Pancreas (tissue), 10 donors: ENCODE data around the gene FTO. TPM values are rescaled to one million over a fixed set of nuclear protein-coding genes. Genes with fewer than 3 reads are reported as not detected.

Experiments
- ATAC-seq, 4 donors: fragments of 200-7000 bp; cut with Tn5 transposase; one replicate each; pipeline versions ENCODE4 v1.8.0 to v1.9.1; 2020; ENCODE audit warnings: mild to moderate bottlenecking in 4 of 4, moderate library complexity in 4 of 4
- DNase-seq, 6 donors: peaks; one replicate each; pipeline ENCODE4 v3.0.0-alpha.2; 2020
- FAIRE-seq: peaks from 2 replicates; lab custom pipeline; 2012; peaks lifted over from hg19 to GRCh38; lab: Jason Lieb, UNC
- H3K27ac ChIP-seq, 4 donors: fragments of 200-600 bp; sonication (generic); 1 replicate in 3 of 4; 2 replicates in 1 of 4; pipeline versions ENCODE4 v1.5.0 to v1.8.0; 2020
- H3K27me3 ChIP-seq, 4 donors: fragments of 200-600 bp; one replicate each; pipeline ENCODE4 v1.8.0; 2021
- H3K36me3 ChIP-seq, 3 donors: fragments of 200-600 bp; sonication (generic) in 1 of 3; one replicate each; pipeline versions ENCODE4 v1.5.0 to v1.8.0; 2020 to 2021
- H3K4me1 ChIP-seq, 3 donors: fragments of 200-600 bp; one replicate each; pipeline ENCODE4 v1.8.0; 2021
- H3K4me3 ChIP-seq, 4 donors: fragments of 200-600 bp; sonication (generic) in 2 of 4; one replicate each; pipeline versions ENCODE4 v1.5.0 to v1.8.0; 2020 to 2021
- H3K9me3 ChIP-seq, 4 donors: fragments of 200-600 bp; one replicate each; pipeline ENCODE4 v1.8.0; 2021
- CTCF ChIP-seq, 4 donors: fragments of 200-600 bp; sonication (generic) in 3 of 4; IDR thresholded peaks; one replicate each; pipeline versions ENCODE4 v1.5.0 to v1.8.0; 2021; ENCODE audit warnings: antibody characterized with exemption in 4 of 4
- WGBS, 2 donors: extraction: QIAGEN DNeasy Blood & Tissue Kit; methylation state at CpG; one replicate each; pipeline ENCODE4 v1.1.7; 2013; 5-methylcytosine and 5-hydroxymethylcytosine counted together
- intact Hi-C, 3 donors: fragments of 100-400 bp; cut with DNase I; formaldehyde crosslinking; loops; one replicate each; pipeline versions ENCODE4 v1.11.1 to v1.14.2; 2022
- polyA plus RNA-seq, 2 donors: library from polyadenylated mRNA; stranded (reverse); fragments of 200-250 nt; gene quantifications; one replicate each; pipeline ENCODE4 v1.2.3, GENCODE V29; 2013
- total RNA-seq, 6 donors: library from RNA; stranded (reverse); fragmentation: NEBNext Ultra II Directional in 4 of 6; extraction: Animal tissue kit (Norgen Biotek cat#: 25700) in 4 of 6; gene quantifications; one replicate each; pipeline versions ENCODE4 v1.2.1 to v1.2.4, GENCODE V29; 2021 to 2023
- donor health status: healthy with polysubstance abuse.
- donor health status: DM: no; HTN: no; CAD: no; lungs with moderate emphysema.
- donor health status: DM: no; HTN: no; CAD: no.
- donor health status: control.
- donor health status: control.
- donor health status: Bipolar disorder and iron deficiency.
- donor health status: DM: yes; HTN: yes; CAD: no.
- donor health status: DM: no; HTN: no; CAD: no.
- donor health status: DM: no; HTN: no; CAD: no.
- donor health status: DM: yes; HTN: yes; CAD: no.

The FTO gene
- total and polyA plus RNA-seq, 8 donors: 7.6 to 45.0 (median 31.7) TPM

GRCh38 chr16:53704445-53704813 lies 473 bp downstream of the FTO start:
- peak overlapping the region in 3 of 4 donors; percentile 39 to 61 (median 60) for H3K27ac ChIP-seq
- DNase-seq (no peak), ATAC-seq (no peak), FAIRE-seq (no peak)
- intact Hi-C loops: no loop called here
- H3K4me1 ChIP-seq: peaks cover 7 to 10% (median 8%) of the 10 kb centered on the region in 3 donors
- H3K27me3 ChIP-seq: no peaks in the 10 kb centered on the region
- TF ChIP-seq CTCF (IDR thresholded peaks at IDR 0.05): no peak
- WGBS, 2 donors: 2 to 8% methylated on average over 6 of the region's 6 CpGs
- no peaks in the 10 kb centered on the region for H3K9me3 ChIP-seq
- peaks cover 0 to 2% (median 0%) of the 10 kb centered on the region in 3 donors for H3K36me3 ChIP-seq
- peak overlapping the region; percentile 42 to 86 (median 80) for H3K4me3 ChIP-seq

- H3K27ac ChIP-seq: no peak overlapping the region
- no peak for FAIRE-seq
- H3K27me3 ChIP-seq: no peaks in the 10 kb centered on the region
- H3K9me3 ChIP-seq: no peaks in the 10 kb centered on the region
- H3K36me3 ChIP-seq: no peaks in the 10 kb centered on the region
- peaks cover 10 to 15% (median 14%) of the 10 kb centered on the region in 3 donors for H3K4me1 ChIP-seq
- WGBS, 2 donors: 84 to 87% methylated on average over 3 of the region's 3 CpGs
- no peak for TF ChIP-seq CTCF (IDR thresholded peaks at IDR 0.05)
- DNase-seq: no peak
- H3K4me3 ChIP-seq: no peak overlapping the region
- no peak for ATAC-seq
- intact Hi-C loops: no loop called here
Measured at GRCh38 chr16:53707671-53708070, 3.7 kb downstream of the FTO start.

- Histone ChIP-seq H3K9me3 (no peaks in the 10 kb centered on the region), H3K36me3 (no peaks in the 10 kb centered on the region), H3K4me3 (no peak overlapping the region), H3K27ac (no peak overlapping the region), H3K27me3 (no peaks in the 10 kb centered on the region), H3K4me1 (peaks cover 16 to 21% (median 21%) of the 10 kb centered on the region in 3 donors)
- intact Hi-C loops: no loop called here
- ATAC-seq (no peak), FAIRE-seq (no peak), DNase-seq (no peak)
- no peak for TF ChIP-seq CTCF (IDR thresholded peaks at IDR 0.05)
- 93 to 94% methylated on average over 2 of the region's 2 CpGs for WGBS, 2 donors
Measured at GRCh38 chr16:53708490-53708889, 4.5 kb downstream of the FTO start.

- FAIRE-seq: no peak
- no peak for ATAC-seq
- Histone ChIP-seq H3K27ac (no peak overlapping the region), H3K36me3 (no peaks in the 10 kb centered on the region), H3K4me3 (no peak overlapping the region), H3K4me1 (peaks cover 15 to 28% (median 23%) of the 10 kb centered on the region in 3 donors), H3K27me3 (no peaks in the 10 kb centered on the region), H3K9me3 (no peaks in the 10 kb centered on the region)
- no peak for DNase-seq
- no peak for TF ChIP-seq CTCF (IDR thresholded peaks at IDR 0.05)
- WGBS, 2 donors: 92% methylated on average over 3 of the region's 3 CpGs
- intact Hi-C loops: no loop called here
Measured at GRCh38 chr16:53711390-53711789, 7.4 kb downstream of the FTO start.

- Histone ChIP-seq H3K4me3 (no peak overlapping the region), H3K9me3 (no peaks in the 10 kb centered on the region), H3K36me3 (no peaks in the 10 kb centered on the region), H3K27ac (no peak overlapping the region), H3K4me1 (peaks cover 15 to 28% (median 23%) of the 10 kb centered on the region in 3 donors), H3K27me3 (no peaks in the 10 kb centered on the region)
- ATAC-seq: no peak
- no peak for DNase-seq
- FAIRE-seq: no peak
- 19 to 24% methylated on average over 2 of the region's 2 CpGs for WGBS, 2 donors
- TF ChIP-seq CTCF (IDR thresholded peaks at IDR 0.05): no peak
- intact Hi-C loops: no loop called here
Measured at GRCh38 chr16:53712065-53712464, 8.1 kb downstream of the FTO start.
